ENCODE measurements around the gene NAA16.
"Not testable (repeated sequence)": the region's sequence is repeated elsewhere in the genome, so short reads cannot be mapped to it uniquely, and the experiment has no call there.

NAA16 gene

DNA sequence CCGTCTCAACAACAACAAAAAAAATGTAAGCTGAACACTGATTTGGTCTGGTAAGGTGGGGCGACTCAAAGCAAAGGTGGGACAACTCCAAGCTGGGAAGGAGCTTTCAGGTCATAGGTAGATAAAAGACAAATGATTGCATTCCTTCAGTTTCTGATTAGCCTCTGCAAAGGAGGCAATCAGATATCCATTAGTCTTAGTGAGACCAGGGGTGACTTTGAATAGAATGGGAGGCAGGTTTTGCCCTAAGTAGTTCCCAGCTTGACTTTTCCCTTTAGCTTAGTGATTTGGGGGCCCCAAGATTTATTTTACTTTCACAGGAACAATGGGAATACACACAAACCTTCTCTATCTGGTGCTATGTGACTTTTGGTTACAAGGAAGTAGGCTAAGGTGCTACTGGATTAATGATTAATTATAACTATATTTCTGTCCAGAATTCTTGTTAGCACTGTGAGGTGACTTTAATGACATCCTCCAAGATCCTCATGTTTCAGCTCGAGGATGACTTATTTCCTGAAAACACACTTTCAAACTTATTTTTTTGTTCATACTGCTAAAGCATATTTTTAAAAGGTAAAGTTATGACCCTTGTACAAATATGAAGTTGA lies 37.1 kb upstream of the NAA16 start:
- H3K9me3 ChIP-seq = no peaks in the 10 kb centered on the region
- no peaks in the 10 kb centered on the region for H3K27me3 ChIP-seq
- TF ChIP-seq CTCF (IDR thresholded peaks at IDR 0.05) = no peak
- H3K27ac ChIP-seq = no peak overlapping the region
- no peak overlapping the region for H3K4me3 ChIP-seq
- no peaks in the 10 kb centered on the region for H3K4me1 ChIP-seq
- DNase-seq = no peak
- intact Hi-C loops (cut with DNase I; ENCODE audit: low total_unique reads) = no loop called here
- no peaks in the 10 kb centered on the region for H3K36me3 ChIP-seq

- Histone ChIP-seq H3K9me3 (no peaks in the 10 kb centered on the region), H3K4me3 (no peak overlapping the region), H3K27ac (no peak overlapping the region), H3K27me3 (no peaks in the 10 kb centered on the region), H3K36me3 (no peaks in the 10 kb centered on the region), H3K4me1 (no peaks in the 10 kb centered on the region)
- no peak for TF ChIP-seq CTCF (IDR thresholded peaks at IDR 0.05)
- no peak for DNase-seq
- intact Hi-C loops (cut with DNase I; ENCODE audit: low total_unique reads) = no loop called here
Observed at GRCh38 chr13:41274881-41275280, 36.2 kb upstream of the NAA16 start.

GRCh38 chr13:41276824-41277223 lies 34.2 kb upstream of the NAA16 start:
- no peak for DNase-seq
- no peak overlapping the region for H3K27ac ChIP-seq
- no peaks in the 10 kb centered on the region for H3K9me3 ChIP-seq
- H3K4me1 ChIP-seq = no peaks in the 10 kb centered on the region
- H3K27me3 ChIP-seq = no peaks in the 10 kb centered on the region
- intact Hi-C loops (cut with DNase I; ENCODE audit: low total_unique reads) = no loop called here
- TF ChIP-seq CTCF (IDR thresholded peaks at IDR 0.05) = no peak
- no peaks in the 10 kb centered on the region for H3K36me3 ChIP-seq
- no peak overlapping the region for H3K4me3 ChIP-seq

GRCh38 chr13:41279156-41279555 lies 31.9 kb upstream of the NAA16 start:
- H3K4me3 ChIP-seq; intact Hi-C loops (cut with DNase I; ENCODE audit: low total_unique reads); H3K9me3 ChIP-seq; H3K27ac ChIP-seq; H3K27me3 ChIP-seq; H3K4me1 ChIP-seq; H3K36me3 ChIP-seq; DNase-seq: not testable (repeated sequence)

DNA sequence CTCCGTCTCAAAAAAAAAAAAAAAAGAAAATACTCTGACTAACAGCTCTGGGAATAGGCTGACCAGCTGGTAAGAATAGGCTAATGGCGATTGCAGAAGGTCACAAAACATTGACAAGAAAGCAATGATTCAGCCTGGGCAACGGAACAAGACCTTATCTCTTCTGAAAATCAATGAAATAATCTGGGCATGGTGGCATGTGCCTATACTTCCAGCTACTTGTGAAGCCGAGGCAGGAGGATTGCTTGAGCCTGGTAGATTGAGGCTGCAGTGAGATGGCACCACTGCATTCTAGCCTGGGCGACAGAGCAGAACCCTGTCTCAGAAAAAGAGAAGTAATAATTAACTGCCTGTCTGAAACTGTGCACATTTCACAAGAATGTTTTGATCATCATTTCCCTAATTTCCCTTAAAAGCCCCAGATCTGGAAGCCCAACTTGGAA lies 28.9 kb upstream of the NAA16 start:
- no peak for DNase-seq
- no peak for TF ChIP-seq CTCF (IDR thresholded peaks at IDR 0.05)

DNA sequence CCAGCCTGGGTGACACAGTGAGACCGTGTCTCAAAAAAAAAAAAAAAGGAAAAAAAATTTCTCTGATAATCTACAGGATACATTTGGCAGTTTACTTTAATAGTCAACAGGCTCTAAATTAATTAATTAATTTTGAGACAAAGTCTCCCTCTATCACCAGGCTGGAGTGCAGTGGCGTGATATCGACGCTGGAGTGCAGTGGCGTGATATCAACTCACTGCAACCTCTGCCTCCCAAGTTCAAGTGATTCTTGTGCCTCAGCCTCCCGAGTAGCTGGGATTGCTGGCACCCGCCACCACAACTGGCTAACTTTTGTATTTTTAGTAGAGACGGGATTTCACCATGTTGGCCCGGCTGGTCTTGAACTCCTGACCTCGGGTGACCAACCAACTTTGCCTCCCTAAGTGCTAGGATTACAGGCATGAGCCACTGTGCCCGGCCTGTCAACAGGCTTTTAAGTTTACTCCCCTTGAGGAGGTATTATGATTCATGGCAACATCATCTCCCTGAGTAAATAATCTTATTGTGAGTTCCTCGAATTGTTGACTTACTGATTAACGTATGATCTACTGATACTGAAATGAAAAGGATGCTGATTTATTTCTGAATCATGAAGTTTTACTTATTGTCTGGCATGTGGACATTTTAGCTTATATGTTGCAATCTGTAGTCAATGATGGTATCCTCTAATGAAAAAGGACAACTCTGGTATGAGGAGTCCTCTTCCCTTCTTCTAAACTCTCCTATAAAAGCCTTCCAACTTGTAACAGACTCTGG lies 26.4 kb upstream of the NAA16 start:
- intact Hi-C loops (cut with DNase I; ENCODE audit: low total_unique reads) = no loop called here
- H3K4me3 ChIP-seq = no peak overlapping the region
- no peak for TF ChIP-seq CTCF (IDR thresholded peaks at IDR 0.05)
- no peaks in the 10 kb centered on the region for H3K9me3 ChIP-seq
- H3K4me1 ChIP-seq = no peaks in the 10 kb centered on the region
- no peaks in the 10 kb centered on the region for H3K36me3 ChIP-seq
- no peak for DNase-seq
- H3K27ac ChIP-seq = no peak overlapping the region
- H3K27me3 ChIP-seq = no peaks in the 10 kb centered on the region

More for the DNA sequence above, 28.9 kb upstream of the NAA16 start:
- Histone ChIP-seq H3K4me3 (no peak overlapping the region), H3K27ac (no peak overlapping the region), H3K27me3 (no peaks in the 10 kb centered on the region), H3K36me3 (no peaks in the 10 kb centered on the region), H3K9me3 (no peaks in the 10 kb centered on the region), H3K4me1 (no peaks in the 10 kb centered on the region)
- intact Hi-C loops (cut with DNase I; ENCODE audit: low total_unique reads) = no loop called here

All from tibial artery (tissue), 4 donors.